ENCODE measurements around the gene ATP8B4.
"Not testable (repeated sequence)": the region's sequence is repeated elsewhere in the genome, so short reads cannot be mapped to it uniquely, and the experiment has no call there.

Gene ATP8B4

DNA sequence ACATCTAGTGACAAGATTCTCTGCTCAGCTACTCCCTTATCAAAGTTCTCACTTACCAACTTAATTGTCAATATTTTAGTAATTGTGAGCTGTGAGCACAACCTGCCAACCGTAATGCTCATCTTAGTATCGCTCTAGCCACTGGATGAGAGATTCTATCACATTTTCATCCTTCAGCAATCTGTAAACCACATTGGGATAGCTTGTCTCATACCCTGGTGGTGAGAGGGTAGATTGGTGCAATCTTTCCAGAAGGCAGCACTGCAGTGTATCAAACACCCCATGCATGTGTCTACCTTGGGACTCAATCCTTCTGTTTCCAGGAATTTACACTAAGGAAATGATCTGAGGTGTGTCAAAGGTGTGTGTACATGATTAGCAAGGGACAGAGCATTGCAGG, 18.9 kb upstream of the ATP8B4 start:
- no peak for DNase-seq

DNA sequence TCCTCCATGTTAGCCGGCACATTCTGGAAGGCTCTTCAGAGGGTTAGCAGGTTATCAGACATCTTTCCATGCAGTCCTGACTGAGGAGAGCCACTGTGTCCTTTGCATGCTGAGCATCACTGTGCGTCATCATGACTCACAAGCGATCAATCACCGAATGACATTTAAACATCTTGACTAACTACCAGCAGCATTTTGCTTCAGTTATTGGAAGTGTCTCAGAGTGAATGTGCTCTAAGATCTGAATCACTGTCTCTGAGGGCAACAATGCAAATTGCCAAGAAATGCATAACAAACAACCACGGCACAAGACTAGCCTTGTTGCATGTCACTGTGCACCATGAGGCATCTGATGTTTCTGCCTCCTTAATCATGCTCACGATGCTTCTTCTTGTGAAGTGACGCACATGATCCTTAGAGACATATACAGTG, 18.3 kb upstream of the ATP8B4 start:
- DNase-seq = no peak

DNA sequence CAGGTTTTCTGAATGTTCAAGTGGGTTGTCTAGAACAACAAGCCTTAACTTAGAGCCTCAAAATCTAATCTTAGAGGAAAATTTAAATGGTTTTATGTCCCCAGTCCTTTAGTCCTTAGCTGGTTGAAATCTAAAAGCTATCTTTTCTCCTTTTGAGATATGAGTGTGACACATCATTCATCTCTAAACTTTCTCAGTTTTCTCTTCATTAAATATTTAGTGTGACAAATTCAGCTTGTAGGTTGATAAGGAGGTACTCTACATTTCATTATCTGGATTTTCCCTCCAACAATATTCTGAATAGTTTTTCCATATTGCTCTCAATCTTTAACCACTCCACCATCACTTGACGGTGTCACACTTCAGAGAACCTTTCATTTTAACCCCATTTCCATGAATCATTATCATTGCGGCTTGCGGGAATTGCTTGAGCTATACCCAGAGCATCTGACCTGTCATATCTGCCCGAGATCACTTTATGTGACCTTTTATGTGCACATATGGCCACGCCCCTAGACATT, 16.1 kb upstream of the ATP8B4 start:
- DNase-seq = no peak

DNA sequence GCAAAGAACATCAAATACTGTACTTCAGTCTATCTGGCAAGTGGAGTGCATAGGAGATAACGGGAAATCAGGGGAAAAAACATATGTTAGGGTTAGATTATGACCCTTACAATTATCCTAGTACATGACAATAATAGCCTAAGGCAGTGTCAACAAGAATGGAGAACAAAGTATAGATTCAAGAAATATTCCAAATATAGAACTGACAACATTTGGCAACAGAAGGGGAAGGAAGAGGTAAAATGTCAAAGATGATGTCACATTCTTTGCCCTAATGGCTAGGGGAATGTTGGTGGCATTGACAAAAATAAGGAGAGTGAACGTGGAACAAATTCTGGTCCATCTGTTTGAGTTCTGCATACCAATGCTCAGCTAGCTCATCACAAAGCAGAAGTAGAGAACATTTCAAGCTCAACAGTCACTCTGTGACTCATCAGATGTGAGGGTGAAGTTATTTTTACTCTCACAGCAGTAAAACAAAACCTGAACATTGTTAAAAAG, 15.5 kb upstream of the ATP8B4 start:
- DNase-seq = no peak

DNA sequence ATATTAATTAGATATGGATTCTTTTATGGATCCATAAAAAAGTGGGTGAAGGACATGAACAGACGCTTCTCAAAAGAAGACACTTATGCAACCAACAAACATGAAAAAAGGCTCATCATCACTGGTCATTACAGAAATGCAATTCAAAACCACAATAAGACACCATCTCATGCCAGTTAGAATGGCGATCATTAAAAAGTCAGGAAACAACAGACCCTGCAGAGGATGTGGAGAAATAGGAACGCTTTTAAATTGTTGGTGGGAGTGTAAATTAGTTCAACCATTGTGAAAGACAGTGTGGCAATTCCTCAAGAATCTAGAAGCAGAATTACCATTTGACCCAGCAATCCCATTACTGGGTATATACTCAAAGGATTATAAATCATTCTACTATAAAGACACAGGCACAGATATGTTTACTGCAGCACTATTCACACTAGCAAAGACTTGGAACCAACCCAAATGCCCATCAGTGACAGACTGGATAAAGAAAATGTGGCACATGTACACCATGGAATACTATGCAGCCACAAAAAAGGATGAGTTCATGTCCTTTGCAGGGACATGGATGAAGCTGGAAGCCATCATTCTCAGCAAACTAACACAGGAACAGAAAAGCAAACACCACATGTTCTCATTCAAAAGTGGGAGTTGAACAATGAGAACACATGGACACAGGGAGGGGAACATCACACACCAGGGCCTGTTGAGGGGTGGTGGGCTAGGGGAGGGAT, 13.4 kb upstream of the ATP8B4 start:
- not testable (repeated sequence) for DNase-seq

DNA sequence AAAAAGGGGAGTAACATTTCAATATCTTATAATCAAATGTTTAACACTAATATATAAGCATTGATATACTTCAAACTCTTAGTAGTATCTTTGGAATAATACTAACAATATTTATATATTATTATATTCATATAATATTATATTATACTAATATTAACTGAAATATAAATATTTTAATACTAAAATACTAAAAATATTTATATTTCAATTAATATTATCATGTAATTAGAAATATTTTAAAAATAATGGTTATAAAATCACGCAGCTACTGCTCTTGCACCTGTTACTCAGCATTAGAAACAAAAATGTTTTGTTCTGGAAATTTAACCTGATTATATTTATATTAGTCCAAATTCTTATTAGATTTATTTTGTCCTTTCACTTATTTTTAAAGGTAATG, 12.6 kb upstream of the ATP8B4 start:
- DNase-seq = no peak

DNA sequence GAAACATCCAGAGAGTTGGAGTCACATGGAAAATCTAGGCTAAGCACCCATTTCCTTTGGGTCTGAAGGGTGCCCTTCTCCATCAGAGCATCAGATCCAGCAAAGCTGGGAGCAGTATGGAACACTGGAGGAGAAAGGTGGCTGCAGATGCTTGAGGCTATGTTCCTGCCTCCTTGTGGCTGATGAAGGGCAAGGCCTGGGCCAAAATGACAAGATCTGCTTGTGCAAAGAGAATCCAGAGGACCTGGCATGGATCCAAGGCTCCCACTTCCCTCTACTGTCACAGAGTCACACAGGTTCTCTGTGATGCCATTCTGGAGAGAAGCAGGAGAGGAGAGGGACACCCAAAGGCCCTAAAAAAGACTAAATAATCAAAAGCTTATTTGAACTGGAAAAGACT, 9.2 kb upstream of the ATP8B4 start:
- DNase-seq = no peak

DNA sequence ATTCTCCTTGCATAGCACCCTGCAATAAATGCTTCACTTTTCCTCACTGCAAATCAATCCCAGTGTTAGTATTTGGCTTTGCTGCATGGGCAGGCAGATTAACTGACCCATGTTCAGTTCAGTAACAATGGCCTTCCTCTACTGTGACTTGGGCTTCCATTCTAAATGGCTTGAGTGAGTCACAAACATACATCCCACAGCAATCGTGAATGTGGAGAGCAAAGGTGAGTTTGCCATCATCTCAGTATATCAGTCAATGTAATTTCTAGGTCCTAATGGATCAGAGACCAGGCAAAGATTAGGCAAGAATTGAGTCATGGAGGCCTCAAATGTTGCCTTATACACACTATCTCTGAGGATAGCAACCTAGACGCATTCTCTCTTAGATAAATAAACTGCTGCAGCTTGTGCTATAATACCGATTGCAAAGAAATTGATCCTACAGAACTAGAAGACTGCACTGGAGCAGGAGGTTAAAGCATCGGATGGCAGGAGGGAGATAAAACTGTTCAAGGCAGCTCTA, 8.3 kb upstream of the ATP8B4 start:
- DNase-seq = no peak

DNA sequence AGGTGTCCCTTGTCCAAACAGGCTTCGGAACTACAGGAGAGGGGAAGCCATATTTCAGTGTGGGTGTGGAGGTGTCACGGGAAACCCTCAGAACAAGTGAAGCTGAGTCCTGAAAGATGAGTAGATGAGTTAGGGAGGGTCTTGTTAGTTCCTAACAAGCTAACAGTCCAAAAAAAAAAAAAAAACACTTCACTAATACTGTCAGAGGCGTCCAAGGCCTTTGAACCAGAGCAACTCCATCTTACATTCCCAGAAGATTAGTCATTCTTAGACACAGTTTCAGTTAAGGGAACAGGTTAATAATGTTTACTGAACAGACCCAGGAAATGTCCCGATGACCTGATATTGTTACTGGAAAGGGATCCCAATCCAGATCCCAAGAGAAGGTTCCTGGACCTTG, 7.0 kb upstream of the ATP8B4 start:
- no peak for DNase-seq

DNA sequence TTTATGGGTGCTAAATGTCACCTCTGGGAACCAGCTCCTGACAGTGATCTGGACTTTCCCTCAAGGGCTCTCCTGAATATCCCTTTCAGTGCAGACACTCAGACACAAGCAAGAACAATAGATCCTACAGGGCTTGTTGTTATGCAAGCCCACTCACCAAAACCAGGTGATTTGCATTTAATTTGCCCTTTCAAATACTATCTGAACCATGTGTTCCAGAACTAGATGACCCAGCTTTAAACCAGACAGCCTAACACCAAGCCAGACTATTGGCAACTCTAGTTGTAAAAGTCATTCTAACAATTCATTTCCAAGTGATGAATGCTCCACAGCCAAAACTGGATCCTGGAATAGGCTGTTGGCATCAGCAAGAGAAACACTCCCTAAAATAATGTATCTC, 5.6 kb upstream of the ATP8B4 start:
- DNase-seq = no peak

DNA sequence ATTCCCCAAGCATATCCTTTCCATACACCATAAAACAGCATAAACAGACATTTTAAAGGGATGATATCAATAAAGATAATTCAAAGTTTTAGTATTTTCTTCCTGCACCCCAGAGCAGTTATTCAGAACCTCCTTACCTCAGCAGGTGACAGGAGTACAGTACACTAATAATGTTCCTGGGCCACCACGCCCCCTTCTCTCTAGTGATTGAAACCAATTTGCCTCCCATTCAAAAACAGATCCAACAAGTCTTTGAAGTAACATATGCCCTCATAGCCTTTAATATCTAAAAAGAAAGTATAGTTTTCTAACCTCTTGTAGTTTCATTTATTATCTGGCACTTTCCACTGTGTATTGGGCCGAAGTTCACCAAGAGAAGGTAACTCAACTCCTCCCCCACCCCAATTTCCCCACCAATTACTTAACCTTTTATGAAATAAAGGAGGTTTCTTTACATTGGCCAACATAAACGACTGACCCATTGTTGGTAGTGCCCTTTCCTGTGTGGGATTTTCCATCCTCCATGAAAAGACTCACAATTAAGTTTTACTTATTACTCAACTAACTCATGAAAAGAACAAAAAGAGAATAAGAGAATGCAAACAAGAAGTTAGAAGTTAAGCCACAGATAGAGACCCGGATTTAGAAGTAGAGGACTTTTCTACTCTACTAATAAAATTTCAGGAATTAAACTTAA, 5.0 kb upstream of the ATP8B4 start:
- DNase-seq = no peak

DNA sequence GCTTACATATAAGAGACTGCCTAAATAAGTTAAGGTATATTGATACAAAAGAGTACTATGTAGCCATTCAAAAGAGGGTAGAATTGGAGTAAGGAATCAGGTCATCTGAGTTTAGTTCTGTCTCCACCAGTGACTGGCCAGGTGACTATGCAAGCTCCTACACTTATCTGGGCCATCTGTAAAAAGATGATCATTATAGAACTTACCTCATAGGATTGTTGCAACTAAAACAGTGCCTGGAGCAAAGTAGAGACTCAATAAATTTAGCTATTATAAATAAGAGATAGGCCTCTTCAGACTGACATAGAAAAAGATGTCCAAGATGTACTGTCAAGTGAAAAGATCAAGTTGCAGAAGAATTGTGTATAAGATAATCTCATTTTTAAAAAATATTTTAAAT, 1.7 kb upstream of the ATP8B4 start:
- DNase-seq = no peak

DNA sequence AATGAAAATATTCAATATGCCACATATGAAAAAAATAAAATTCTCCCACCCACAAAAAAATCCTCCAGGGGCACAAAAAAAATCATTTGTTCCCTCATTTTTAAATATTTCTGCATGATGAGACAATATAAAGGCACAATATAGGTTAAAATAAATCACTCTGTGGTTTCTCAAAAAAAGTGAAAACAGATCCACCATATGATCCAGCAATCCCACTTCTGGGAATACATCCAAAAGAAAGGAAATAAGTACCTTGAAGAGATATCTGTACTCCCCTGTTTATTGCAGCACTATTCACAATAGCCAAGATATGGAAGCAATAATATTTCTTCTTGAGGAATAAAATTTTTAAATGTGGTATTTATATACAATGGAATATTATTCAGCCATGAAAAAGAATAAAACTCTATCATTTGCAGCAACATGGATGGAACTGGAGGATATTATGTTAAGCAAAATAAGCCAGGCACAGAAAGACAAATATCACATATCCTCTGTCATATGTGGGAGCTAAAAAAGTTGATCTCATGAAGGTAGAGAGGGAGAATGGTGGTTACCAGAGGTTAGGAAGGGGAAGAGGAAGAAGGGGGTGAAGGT, 1.5 kb downstream of the ATP8B4 start:
- no peak for DNase-seq

DNA sequence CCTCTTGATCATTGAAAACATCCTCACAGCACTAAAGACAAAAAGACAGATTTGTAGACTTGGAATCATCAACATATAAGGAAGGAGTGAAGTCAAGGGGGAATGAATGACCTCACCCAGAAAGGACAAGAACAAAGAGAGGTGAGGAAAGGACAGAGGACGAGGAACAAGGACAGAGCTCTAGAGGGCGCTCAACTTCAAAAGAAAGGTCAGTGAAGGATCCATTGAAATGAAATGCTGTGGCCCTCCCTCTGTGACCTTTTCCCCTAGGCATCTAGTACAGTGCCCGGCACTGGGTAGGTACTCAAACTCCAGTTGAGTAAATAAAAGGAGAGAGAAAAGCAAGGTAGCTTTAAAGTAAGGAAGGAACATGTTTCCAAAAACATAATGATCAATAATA, 2.6 kb downstream of the ATP8B4 start:
- DNase-seq = no peak

DNA sequence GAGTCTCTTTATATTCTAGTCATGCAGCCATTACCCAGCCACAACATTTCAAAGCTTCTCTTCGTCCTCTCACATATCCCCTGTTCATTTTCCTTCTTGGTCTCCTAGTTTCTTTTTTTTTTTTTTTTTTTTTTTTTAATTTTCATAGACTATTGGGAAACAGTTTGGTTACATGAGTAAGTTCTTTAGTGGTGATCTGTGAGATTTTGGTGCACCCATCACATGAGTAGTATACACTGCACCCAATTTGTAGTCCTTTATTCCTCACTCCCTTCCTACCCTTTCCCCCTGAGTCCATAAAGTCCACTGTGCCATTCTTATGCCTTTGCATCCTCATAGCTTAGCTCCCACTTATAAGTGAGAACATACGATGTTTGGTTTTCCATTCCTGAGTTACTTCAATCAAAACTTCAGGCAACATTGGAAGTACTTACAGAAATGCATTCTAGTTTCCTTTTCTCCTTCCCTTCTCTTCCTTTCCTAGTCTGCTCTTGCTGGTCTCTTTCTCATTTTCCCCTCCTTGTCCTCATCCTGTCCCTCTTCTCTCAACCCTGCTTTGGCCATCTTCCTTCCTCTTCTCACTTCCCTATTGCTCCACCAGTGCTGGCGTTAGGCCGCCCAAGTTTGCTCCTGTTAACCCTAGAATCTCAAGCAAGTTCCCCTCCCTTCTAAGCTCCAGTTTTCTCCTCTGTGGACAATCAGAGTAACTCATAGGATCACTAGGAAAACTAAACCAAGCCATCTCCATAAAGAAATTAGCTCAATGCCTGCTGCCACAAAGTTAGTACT, 4.8 kb downstream of the ATP8B4 start:
- no peak for DNase-seq

DNA sequence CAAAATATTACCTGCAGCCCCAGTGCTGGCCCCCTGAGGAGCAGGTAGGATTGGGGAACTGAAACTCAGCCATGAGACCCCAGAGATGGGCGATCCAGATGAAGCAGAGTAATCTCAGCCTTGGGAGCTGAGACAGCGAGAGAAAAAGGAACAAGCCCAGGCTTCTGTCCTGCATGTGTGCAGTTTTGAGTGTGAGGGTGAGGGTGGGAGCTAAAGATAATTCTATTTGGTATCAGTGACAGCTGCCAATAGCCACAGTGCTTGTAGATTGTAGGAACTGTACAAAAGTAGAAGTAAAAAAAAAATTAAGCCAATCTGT, 5.9 kb downstream of the ATP8B4 start:
- no peak for DNase-seq

DNA sequence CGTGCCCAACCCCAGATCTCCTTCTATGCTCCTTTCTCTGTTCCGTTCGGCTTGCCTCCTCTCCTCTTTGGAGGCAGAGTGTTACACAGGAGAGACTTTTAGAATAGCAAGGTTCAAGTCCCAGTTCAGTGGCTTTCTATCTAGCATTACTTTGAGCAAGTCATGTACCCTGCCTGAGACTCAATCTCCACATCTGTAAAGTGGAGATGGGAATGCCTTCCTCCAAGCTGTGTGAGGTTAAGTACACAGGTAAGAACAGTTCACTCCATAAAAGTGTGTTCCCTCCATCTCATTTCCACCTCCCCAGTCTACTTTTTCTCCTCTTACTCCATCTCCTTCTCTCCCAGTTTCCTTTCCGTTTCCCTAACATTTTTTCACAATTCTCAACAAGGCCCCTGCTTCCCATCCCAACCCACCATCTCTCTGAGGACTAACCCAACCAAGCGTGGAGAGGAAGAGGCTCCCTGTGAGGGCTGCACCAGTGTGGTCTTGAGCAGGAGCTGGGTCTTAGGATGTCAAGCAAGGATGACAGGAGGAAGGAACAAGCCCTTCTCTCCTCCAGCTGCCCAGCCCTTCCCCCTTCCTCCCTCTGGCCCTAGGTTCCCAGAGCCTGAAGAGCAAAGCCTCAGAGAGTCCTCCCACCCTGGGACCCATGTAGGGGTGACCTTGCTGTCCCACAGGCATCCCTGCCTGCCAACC, 6.4 kb downstream of the ATP8B4 start:
- no peak for DNase-seq

DNA sequence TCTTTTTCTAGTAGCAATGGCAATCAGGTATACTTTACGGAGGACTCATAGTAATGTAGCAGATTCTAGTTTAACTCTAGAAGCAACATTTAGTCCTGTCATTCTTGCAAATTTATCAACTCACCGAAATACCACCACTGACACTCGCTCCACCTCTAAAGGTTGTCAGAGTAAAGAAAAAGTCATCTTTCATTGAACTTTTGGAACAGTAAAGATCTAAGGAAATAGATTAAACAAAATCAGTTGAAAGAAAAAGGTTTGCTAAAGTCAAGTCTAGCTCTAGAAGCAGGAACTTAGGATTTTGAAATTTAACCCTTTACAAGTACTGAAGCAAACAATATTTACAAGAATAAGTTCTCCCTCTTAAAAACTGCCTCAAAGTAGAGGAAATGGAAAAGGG, 8.7 kb downstream of the ATP8B4 start:
- DNase-seq = no peak

DNA sequence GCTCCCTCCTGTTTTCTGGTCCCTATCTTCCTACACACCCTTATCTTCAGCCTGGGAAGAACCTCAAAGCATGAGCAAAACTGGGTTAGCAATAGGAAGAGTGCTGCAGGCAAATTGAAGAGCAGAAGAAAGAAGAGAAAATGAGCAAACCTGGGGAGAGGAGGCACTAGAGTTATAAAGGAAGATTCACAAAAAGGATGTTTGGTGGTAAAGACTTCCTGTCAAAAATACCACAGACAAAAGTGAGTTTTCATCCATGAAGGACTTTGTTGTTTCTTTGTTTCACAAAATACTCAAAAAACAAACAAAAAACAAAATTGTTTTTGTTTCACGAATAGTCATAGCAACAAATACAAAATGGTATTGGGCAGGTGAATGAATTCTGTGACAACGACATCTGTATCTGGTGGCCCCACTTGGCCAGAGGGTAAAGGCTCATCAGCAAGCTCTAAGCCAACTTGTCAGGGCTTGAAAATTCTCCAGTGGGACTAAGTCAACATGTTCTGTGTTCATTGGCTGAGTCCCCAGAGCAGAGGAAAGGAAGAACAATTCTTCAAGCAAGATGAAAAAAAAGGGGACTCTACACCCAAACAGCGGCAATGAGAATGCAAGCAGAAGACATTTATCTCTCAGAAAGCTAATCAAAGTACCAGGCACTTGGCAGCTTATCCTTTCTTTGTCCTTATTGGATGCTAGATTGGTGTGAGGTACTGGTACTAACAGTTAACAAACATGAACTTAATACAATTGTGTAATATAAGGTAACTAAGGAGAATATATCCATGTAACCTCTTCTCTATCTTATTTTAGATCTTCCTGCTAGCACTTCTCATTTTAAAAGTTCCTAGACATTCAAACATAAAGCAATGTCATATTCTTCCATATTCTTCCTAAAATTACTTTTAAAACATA, 9.7 kb downstream of the ATP8B4 start:
- DNase-seq = no peak

DNA sequence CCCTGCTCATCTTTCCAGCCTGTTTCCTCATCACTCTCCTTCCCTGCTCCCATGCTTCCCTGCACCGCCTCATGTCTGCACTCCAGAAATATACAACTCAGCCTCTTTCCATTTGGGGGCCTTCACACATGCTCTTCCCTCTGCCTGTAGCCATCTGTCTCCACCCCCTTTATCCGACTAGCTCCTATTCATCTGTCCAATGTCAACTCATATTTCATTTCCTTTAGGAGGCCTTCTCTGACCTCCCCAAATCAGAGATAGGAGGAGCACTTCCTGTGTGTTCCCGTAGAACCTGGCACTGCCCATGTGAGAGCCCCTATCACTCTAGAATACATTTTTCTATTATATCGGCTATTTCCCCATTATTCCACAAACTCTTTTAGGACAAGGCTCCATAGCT, 10.6 kb downstream of the ATP8B4 start:
- no peak for DNase-seq

Data from NCI-H146 (cell line).